Naive thymus-derived CD8-positive, alpha-beta T cell (primary cell): ENCODE measurements around the gene CHRNB2. TPM values are rescaled to one million over a fixed set of nuclear protein-coding genes. Genes with fewer than 3 reads are reported as not detected.

Source experiments
- ATAC-seq, 2 donors: fragments of 150-1000 bp; cut with Tn5 transposase in 1 of 2; sonication (Bioruptor Pico), chemical (Tn5 transposase) in 1 of 2; 1 replicate in 1 of 2; 2 replicates in 1 of 2; pipeline ENCODE4 v1.10.0; 2021; ENCODE audit warnings: mild to moderate bottlenecking in 2 of 2, moderate library complexity in 2 of 2
- POLR2A ChIA-PET: fragments of 350-600 bp; sonication (Branson Sonifier 250); formaldehyde crosslinking; loops from one replicate; lab custom pipeline; 2021; ENCODE audit warnings: antibody characterized with exemption; lab: Charles Lee
- DNase-seq, 10 donors: peaks; one replicate each; pipeline versions ENCODE4 v3.0.0 to v3.0.0-alpha.2; 2020 to 2022
- H3K27ac Mint-ChIP-seq, 10 donors: one replicate each; pipeline ENCODE4 v1.8.0; 2020 to 2022; ENCODE audit warnings: mild to moderate bottlenecking in 10 of 10, mixed read lengths in 10 of 10, moderate library complexity in 4 of 10, inconsistent platforms in 1 of 10
- H3K27me3 Mint-ChIP-seq, 5 donors: one replicate each; pipeline ENCODE4 v1.8.0; 2021 to 2022; ENCODE audit warnings: mixed read lengths in 5 of 5
- H3K36me3 Mint-ChIP-seq, 3 donors: one replicate each; pipeline ENCODE4 v1.8.0; 2020 to 2022; ENCODE audit warnings: mixed read lengths in 3 of 3, mild to moderate bottlenecking in 2 of 3, inconsistent platforms in 1 of 3
- H3K4me1 Mint-ChIP-seq, 4 donors: one replicate each; pipeline ENCODE4 v1.8.0; 2021 to 2022; ENCODE audit warnings: mixed read lengths in 4 of 4
- H3K4me3 Mint-ChIP-seq, 10 donors: one replicate each; pipeline ENCODE4 v1.8.0; 2020 to 2022; ENCODE audit warnings: mild to moderate bottlenecking in 10 of 10, mixed read lengths in 10 of 10, moderate library complexity in 6 of 10, inconsistent platforms in 1 of 10
- H3K9me3 Mint-ChIP-seq, 9 donors: one replicate each; pipeline ENCODE4 v1.8.0; 2020 to 2022; ENCODE audit warnings: mixed read lengths in 9 of 9, mild to moderate bottlenecking in 3 of 9, inconsistent platforms in 1 of 9, moderate library complexity in 1 of 9
- polyA plus RNA-seq, 3 donors: library from polyadenylated mRNA; unstranded; fragments of 300-500 nt; fragmentation: Illumina TruSeq; gene quantifications; one replicate each; pipeline ENCODE4 v1.2.3, GENCODE V29; 2021
- total RNA-seq, 8 experiments: library from RNA in 2 of 8; stranded (reverse) in 2 of 8; gene quantifications; one replicate each; pipeline ENCODE4 v1.2.3 and lab custom pipeline; 2021 to 2026

CHRNB2 gene
- total and polyA plus RNA-seq, 5 experiments from 2014 or later = 0.03 TPM; not detected in 4

GRCh38 chr1:154574716-154575115 lies 7.1 kb downstream of the CHRNB2 start:
- H3K27ac Mint-ChIP-seq = peak overlapping the region in 3 of 10 donors; percentile 9 to 54 (median 43)
- peaks cover 0 to 10% (median 5%) of the 10 kb centered on the region in 4 donors for H3K4me1 Mint-ChIP-seq
- peaks cover 3 to 9% (median 4%) of the 10 kb centered on the region in 5 donors for H3K27me3 Mint-ChIP-seq
- peaks cover 0 to 14% (median 0%) of the 10 kb centered on the region in 3 donors for H3K36me3 Mint-ChIP-seq
- DNase-seq = no peak
- POLR2A ChIA-PET = no interaction called here
- ATAC-seq = no peak
- peak overlapping the region in 2 of 10 donors; percentile 1 to 9 for H3K4me3 Mint-ChIP-seq
- H3K9me3 Mint-ChIP-seq = no peaks in the 10 kb centered on the region

DNA sequence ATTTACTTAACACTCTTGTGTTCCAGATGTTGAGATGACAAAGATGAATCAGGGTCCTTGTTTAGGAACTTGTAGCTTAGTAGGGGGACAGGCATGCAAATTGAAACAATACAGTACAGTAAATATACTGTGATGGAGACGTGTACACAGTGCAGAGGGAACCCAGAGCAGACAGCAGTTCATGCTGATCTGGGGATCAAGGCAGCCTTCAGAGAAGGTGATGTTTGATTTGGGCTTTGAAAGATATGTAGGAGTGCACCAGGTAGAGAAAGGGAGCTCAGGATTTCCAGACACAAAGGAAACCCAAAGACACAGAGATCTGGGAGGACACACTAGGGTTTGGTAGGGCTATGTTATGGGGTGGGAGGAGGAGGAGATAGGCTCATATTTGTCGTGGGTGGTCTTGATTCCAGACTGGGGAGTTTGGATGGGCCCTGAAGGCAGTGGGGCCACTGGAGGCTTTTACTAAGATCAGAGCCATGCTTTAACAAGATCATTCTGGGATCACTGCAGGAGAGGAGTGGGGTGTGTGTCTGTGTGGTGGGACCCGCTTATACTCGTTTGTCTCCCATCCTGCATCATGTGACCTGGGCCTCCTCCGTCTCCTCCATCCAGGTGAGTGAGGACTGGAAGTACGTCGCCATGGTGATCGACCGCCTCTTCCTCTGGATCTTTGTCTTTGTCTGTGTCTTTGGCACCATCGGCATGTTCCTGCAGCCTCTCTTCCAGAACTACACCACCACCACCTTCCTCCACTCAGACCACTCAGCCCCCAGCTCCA lies 7.8 kb downstream of the CHRNB2 start:
- DNase-seq = no peak
- peak overlapping the region in 1 of 10 donors; percentile 9 for H3K4me3 Mint-ChIP-seq
- peaks cover 0 to 10% (median 5%) of the 10 kb centered on the region in 4 donors for H3K4me1 Mint-ChIP-seq
- POLR2A ChIA-PET = interaction anchor here (2.0 kb wide), 1 partner anchor 8 kb away, joined by 6 read pairs; the partner anchor contains the start of gene CHRNB2
- no peak for ATAC-seq
- H3K27me3 Mint-ChIP-seq = peaks cover 3 to 9% (median 4%) of the 10 kb centered on the region in 5 donors
- H3K36me3 Mint-ChIP-seq = peaks cover 0 to 19% (median 0%) of the 10 kb centered on the region in 3 donors
- peak overlapping the region in 3 of 10 donors; percentile 19 to 81 (median 43) for H3K27ac Mint-ChIP-seq
- no peaks in the 10 kb centered on the region for H3K9me3 Mint-ChIP-seq

GRCh38 chr1:154575951-154576566 lies 8.5 kb downstream of the CHRNB2 start:
- Mint-ChIP-seq H3K27ac (peak overlapping the region in 4 of 10 donors; percentile 20 to 81 (median 43)), H3K4me1 (peaks cover 0 to 9% (median 5%) of the 10 kb centered on the region in 4 donors), H3K9me3 (no peaks in the 10 kb centered on the region), H3K4me3 (no peak overlapping the region), H3K27me3 (peaks cover 0 to 6% (median 2%) of the 10 kb centered on the region in 5 donors), H3K36me3 (peaks cover 0 to 25% (median 0%) of the 10 kb centered on the region in 3 donors)
- POLR2A ChIA-PET = interaction anchor here (2.0 kb wide), 1 partner anchor 8 kb away, joined by 6 read pairs; the partner anchor contains the start of gene CHRNB2
- ATAC-seq = no peak
- DNase-seq = no peak

DNA sequence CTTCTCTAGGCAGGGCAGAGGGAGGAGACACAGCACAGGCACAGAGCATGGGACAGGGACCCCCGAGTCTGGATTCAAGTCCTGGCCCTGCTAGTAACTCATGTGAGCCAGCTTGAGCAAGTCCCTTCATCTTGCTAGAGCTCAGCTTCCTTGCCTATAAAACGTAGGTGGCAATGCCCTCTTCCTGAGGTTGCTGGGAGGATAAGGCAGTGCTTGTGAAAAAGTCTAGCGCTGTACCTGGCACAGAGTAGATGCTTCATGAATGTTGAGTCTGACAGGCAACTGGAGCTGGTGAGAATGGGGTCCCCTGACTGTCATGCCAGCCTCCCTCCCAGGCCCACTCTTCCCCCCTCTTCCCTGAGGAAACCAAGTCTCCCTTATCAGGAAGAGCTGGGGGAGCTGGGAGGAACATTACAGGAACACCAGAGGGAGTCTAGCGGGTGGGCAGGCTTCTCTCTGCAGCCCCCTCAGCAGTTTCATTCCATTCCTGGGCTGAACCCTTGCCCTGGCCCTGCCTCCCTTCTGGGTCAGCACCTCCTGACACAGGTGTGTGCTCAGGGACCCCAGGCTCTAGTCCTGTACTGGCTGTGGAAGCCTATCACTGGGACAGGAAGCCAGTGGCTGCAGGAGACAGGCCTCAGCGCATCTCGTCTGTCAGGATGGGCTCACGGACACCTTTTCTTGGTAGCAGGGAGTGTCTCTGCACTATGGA lies 9.9 kb downstream of the CHRNB2 start:
- H3K9me3 Mint-ChIP-seq = no peaks in the 10 kb centered on the region
- peaks cover 0 to 6% (median 3%) of the 10 kb centered on the region in 4 donors for H3K4me1 Mint-ChIP-seq
- DNase-seq = no peak
- no peak overlapping the region for H3K4me3 Mint-ChIP-seq
- peak overlapping the region in 4 of 10 donors; percentile 9 to 56 (median 36) for H3K27ac Mint-ChIP-seq
- peaks cover 0 to 2% (median 0%) of the 10 kb centered on the region in 5 donors for H3K27me3 Mint-ChIP-seq
- POLR2A ChIA-PET = interaction anchor here (2.0 kb wide), 1 partner anchor 10 kb away, joined by 6 read pairs; the partner anchor contains the start of gene CHRNB2
- peak in 1 of 2 donors; percentile 29 for ATAC-seq
- peaks cover 0 to 40% (median 0%) of the 10 kb centered on the region in 3 donors for H3K36me3 Mint-ChIP-seq

DNA sequence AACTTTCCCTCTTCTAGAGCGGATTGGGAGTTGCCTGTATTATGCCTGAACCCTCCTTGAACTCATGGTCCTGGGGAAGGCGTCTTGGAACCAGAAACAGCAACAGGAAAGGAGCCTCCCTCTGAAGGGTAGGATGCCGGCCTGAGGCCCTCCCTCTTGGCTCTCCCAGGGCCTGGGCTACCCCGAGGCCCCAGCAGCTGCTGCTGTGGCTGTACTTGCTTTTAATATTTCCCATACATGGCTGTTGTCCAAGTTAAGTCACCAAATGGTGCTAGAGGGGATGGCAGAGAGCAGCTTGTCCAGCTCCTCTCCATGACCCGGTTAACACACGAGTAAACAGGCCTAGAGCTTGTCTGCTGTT lies 10.5 kb downstream of the CHRNB2 start:
- Mint-ChIP-seq H3K36me3 (peaks cover 0 to 45% (median 0%) of the 10 kb centered on the region in 3 donors), H3K4me3 (no peak overlapping the region), H3K9me3 (no peaks in the 10 kb centered on the region), H3K27me3 (peaks cover 0 to 2% (median 0%) of the 10 kb centered on the region in 5 donors), H3K4me1 (peaks cover 0 to 6% (median 3%) of the 10 kb centered on the region in 4 donors), H3K27ac (peak overlapping the region in 4 of 10 donors; percentile 9 to 72 (median 52))
- ATAC-seq (peak in 1 of 2 donors; percentile 13), DNase-seq (no peak)
- POLR2A ChIA-PET = interaction anchor here (0.6 kb wide), 1 partner anchor 888 kb away, joined by 3 read pairs; no protein-coding TSS in a partner anchor

DNA sequence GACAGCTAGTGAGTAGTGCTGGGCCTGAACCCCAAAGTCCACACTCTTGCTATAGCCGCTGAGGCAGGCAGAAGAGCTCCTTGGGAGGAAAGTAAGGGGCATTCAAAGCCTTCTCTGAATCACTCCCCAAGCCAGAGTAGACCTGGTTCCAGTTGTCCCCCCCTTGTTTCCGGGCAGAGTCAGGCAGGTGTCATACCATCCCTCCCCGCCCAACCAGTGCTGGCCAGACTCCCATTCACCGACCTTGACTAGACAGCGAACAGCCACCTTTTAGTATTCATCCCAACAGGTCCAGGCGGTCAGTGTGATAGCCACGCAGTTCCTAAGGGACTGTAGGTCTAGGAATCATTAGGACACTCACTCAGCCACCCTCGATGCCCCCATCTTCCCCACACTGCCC lies 11.8 kb downstream of the CHRNB2 start:
- peaks cover 0 to 58% (median 4%) of the 10 kb centered on the region in 3 donors for H3K36me3 Mint-ChIP-seq

GRCh38 chr1:154581766-154582165 lies 14.2 kb downstream of the CHRNB2 start:
- Mint-ChIP-seq H3K27ac (no peak overlapping the region), H3K4me1 (peaks cover 0 to 6% (median 2%) of the 10 kb centered on the region in 4 donors), H3K36me3 (peaks cover 12 to 82% (median 15%) of the 10 kb centered on the region in 3 donors), H3K4me3 (no peak overlapping the region), H3K27me3 (no peaks in the 10 kb centered on the region), H3K9me3 (no peaks in the 10 kb centered on the region)
- DNase-seq (no peak), ATAC-seq (no peak)
- POLR2A ChIA-PET = no interaction called here

More for the DNA sequence above, 11.8 kb downstream of the CHRNB2 start:
- Mint-ChIP-seq H3K9me3 (no peaks in the 10 kb centered on the region), H3K27ac (peak overlapping the region in 6 of 10 donors; percentile 25 to 66 (median 46)), H3K4me3 (no peak overlapping the region), H3K4me1 (peaks cover 0 to 6% (median 3%) of the 10 kb centered on the region in 4 donors), H3K27me3 (no peaks in the 10 kb centered on the region)
- ATAC-seq (no peak), DNase-seq (peak in 1 of 10 donors; percentile 34)
- POLR2A ChIA-PET = no interaction called here

- H3K36me3 Mint-ChIP-seq = peaks cover 12 to 93% (median 17%) of the 10 kb centered on the region in 3 donors
- H3K4me1 Mint-ChIP-seq = peaks cover 0 to 6% (median 4%) of the 10 kb centered on the region in 4 donors
- no peak overlapping the region for H3K27ac Mint-ChIP-seq
- H3K9me3 Mint-ChIP-seq = no peaks in the 10 kb centered on the region
- POLR2A ChIA-PET = interaction anchor here (0.5 kb wide), 1 partner anchor 169 kb away, joined by 3 read pairs; no protein-coding TSS in a partner anchor
- ATAC-seq = no peak
- H3K27me3 Mint-ChIP-seq = no peaks in the 10 kb centered on the region
- DNase-seq = no peak
- no peak overlapping the region for H3K4me3 Mint-ChIP-seq
Measured at GRCh38 chr1:154582885-154583284, 15.3 kb downstream of the CHRNB2 start.

DNA sequence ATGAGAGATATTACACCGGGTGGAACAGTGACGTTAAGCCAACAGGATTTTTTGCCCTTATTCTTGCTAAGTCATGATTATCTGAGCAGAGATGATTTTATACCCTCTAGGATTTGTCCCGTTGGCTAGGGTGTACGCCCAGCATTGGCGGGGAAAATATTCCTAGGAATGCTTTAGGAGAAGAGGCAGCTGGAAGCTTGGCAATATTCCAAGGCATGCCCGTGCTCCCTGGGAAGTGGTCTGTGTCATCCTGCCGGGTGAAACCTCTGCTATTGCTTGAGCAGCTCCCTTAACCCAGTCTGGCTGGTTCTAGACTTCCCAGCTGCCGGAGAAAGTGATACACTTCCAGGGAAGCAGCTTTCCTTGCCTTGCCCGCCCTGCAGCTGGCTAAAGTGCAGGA lies 16.2 kb downstream of the CHRNB2 start:
- POLR2A ChIA-PET = no interaction called here
- H3K4me1 Mint-ChIP-seq = peaks cover 0 to 4% (median 3%) of the 10 kb centered on the region in 4 donors
- no peaks in the 10 kb centered on the region for H3K9me3 Mint-ChIP-seq
- H3K36me3 Mint-ChIP-seq = peaks cover 12 to 98% (median 21%) of the 10 kb centered on the region in 3 donors
- H3K27ac Mint-ChIP-seq = peak overlapping the region in 3 of 10 donors; percentile 5 to 42 (median 22)
- DNase-seq = peak in 1 of 10 donors; percentile 24
- no peak for ATAC-seq
- H3K27me3 Mint-ChIP-seq = no peaks in the 10 kb centered on the region
- H3K4me3 Mint-ChIP-seq = no peak overlapping the region

DNA sequence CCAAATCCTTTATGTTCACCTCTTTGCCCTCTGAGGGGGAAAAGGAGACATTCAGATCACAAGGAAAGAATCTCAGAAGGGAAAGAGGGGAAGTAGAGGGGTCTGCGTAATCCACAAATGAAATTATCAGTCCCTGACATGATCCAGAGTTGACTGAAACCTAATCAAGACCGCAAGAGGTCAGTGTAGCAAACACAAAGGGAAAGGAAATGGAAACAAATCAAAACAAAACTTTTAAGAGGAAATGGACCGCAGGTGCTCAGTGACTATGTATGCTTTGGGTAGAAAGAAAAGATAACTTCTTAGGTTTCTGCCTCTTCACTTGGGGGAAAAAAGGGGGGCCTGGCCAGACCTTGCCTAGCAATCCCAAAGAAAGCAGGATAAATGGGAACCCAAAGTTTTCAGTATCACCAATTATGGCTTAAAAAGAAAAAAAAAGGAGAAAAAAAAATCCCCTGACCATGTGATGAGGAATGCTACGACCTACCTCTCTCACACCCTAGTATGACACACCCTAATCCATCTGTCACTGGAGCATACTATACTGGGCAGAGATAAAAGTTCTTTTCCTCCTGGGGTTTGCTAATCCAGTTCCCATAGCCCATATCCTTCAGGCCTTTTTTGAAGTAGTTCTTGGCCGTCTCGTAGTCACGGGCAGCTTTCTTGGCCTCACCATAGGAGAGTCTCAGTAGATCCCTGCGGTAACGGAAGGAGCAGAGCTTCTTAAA lies 16.9 kb downstream of the CHRNB2 start:
- peak overlapping the region in 4 of 10 donors; percentile 19 to 55 (median 40) for H3K27ac Mint-ChIP-seq
- POLR2A ChIA-PET = no interaction called here
- no peak for ATAC-seq

GRCh38 chr1:154586231-154586630 lies 18.7 kb downstream of the CHRNB2 start:
- peaks cover 0 to 4% (median 2%) of the 10 kb centered on the region in 4 donors for H3K4me1 Mint-ChIP-seq
- no peaks in the 10 kb centered on the region for H3K27me3 Mint-ChIP-seq
- no peak overlapping the region for H3K4me3 Mint-ChIP-seq
- H3K27ac Mint-ChIP-seq = peak overlapping the region in 3 of 10 donors; percentile 14 to 37 (median 26)
- peaks cover 12 to 100% (median 30%) of the 10 kb centered on the region in 3 donors for H3K36me3 Mint-ChIP-seq
- no peak for DNase-seq
- POLR2A ChIA-PET = no interaction called here
- H3K9me3 Mint-ChIP-seq = no peaks in the 10 kb centered on the region
- ATAC-seq = no peak

More for the DNA sequence above, 16.9 kb downstream of the CHRNB2 start:
- peaks cover 12 to 98% (median 21%) of the 10 kb centered on the region in 3 donors for H3K36me3 Mint-ChIP-seq
- H3K4me1 Mint-ChIP-seq = peaks cover 0 to 4% (median 2%) of the 10 kb centered on the region in 4 donors
- no peak for DNase-seq
- no peak overlapping the region for H3K4me3 Mint-ChIP-seq
- H3K27me3 Mint-ChIP-seq = no peaks in the 10 kb centered on the region
- H3K9me3 Mint-ChIP-seq = no peaks in the 10 kb centered on the region
